ENCODE data around the gene HCFC1R1. TPM values are rescaled to one million over a fixed set of nuclear protein-coding genes. Genes with fewer than 3 reads are reported as not detected.

HCFC1R1 gene
- 11.6 and 21.7 TPM in 2 replicates for total RNA-seq

GRCh38 chr16:3023669-3024478 is at the start of gene HCFC1R1, which contains the start of gene THOC6:
TSS of gene HCFC1R1 (minus strand) at chr16:3023942. CDS start at chr16:3023941, 1 bp downstream.
TSS of gene THOC6 (plus strand) at chr16:3024035. CDS start at chr16:3024327, 292 bp downstream.

GRCh38 chr16:3065069-3065741 is 41.5 kb upstream of the HCFC1R1 start, which contains the start of gene IL32:
TSS of gene IL32 (plus strand) at chr16:3065640. CDS start at chr16:3065812, 172 bp downstream.

GRCh38 chr16:3045758-3046640 is 22.3 kb upstream of the HCFC1R1 start, which contains the start of gene MMP25:
TSS of gene MMP25 (plus strand) at chr16:3046561. CDS start at chr16:3046918, 357 bp downstream.

GRCh38 chr16:3036726-3037315 is 13.1 kb upstream of the HCFC1R1 start, which contains the start of gene BICDL2:
TSS of gene BICDL2 (minus strand) at chr16:3036944. CDS start at chr16:3035496, 1,448 bp downstream.

GRCh38 chr16:3020247-3020603 is 3.5 kb downstream of the HCFC1R1 start, which contains the start of gene TNFRSF12A:
TSS of gene TNFRSF12A (plus strand) at chr16:3020368. CDS start at chr16:3020398, 30 bp downstream.

GRCh38 chr16:3017794-3018506 is 5.8 kb downstream of the HCFC1R1 start, which contains the start of gene CLDN6:
TSS of gene CLDN6 (minus strand) at chr16:3018183. CDS start at chr16:3016021, 2,162 bp downstream.

GRCh38 chr16:3012828-3013420 is 10.8 kb downstream of the HCFC1R1 start, which contains the start of gene CLDN9:
TSS of gene CLDN9 (plus strand) at chr16:3012923. CDS start at chr16:3013363, 440 bp downstream.

GRCh38 chr16:2980227-2981176 is 43.2 kb downstream of the HCFC1R1 start, which contains the start of gene PKMYT1:
TSS of gene PKMYT1 (minus strand) at chr16:2980446. CDS start at chr16:2979657, 789 bp downstream.

Small RNAs within 50 kb of the gene (small RNA-seq; reads per million reads assigned to genes)
- gene LINC00514 (ENCODE audit: low replicate concordance) = 0.13 reads per million

Other genes starting within 250 kb of the HCFC1R1 start
- gene ELOB, start 246.7 kb downstream of the HCFC1R1 start, total RNA-seq = 154 and 313 TPM in 2 replicates
- not detected in 2 replicates for gene PRSS33, start 236.4 kb downstream of the HCFC1R1 start, total RNA-seq
- not detected in 2 replicates for gene PRSS41, start 225.5 kb downstream of the HCFC1R1 start, total RNA-seq
- gene PRSS21, start 206.7 kb downstream of the HCFC1R1 start, total RNA-seq = not detected in 2 replicates
- 0.29 TPM in 1 of 2 replicates, not detected in the other for gene ZG16B, start 193.6 kb downstream of the HCFC1R1 start, total RNA-seq
- 2.7 TPM in 1 of 2 replicates, not detected in the other for gene PRSS22, start 165.8 kb downstream of the HCFC1R1 start, total RNA-seq
- 53.0 and 83.3 TPM in 2 replicates for gene FLYWCH2, start 140.7 kb downstream of the HCFC1R1 start, total RNA-seq
- 42.2 and 55.8 TPM in 2 replicates for gene FLYWCH1, start 112.0 kb downstream of the HCFC1R1 start, total RNA-seq
- not detected in 2 replicates for gene KREMEN2, start 59.7 kb downstream of the HCFC1R1 start, total RNA-seq
- 1.1 and 12.2 TPM in 2 replicates for gene PAQR4, start 54.6 kb downstream of the HCFC1R1 start, total RNA-seq
- 0.22 and 27.1 TPM in 2 replicates for gene PKMYT1, start 43.5 kb downstream of the HCFC1R1 start, total RNA-seq
- not detected in 2 replicates for gene CLDN9, start 11.0 kb downstream of the HCFC1R1 start, total RNA-seq
- gene CLDN6, start 5.8 kb downstream of the HCFC1R1 start, total RNA-seq = 0.14 and 0.22 TPM in 2 replicates
- 216 and 619 TPM in 2 replicates for gene TNFRSF12A, start 3.6 kb downstream of the HCFC1R1 start, total RNA-seq
- 32.2 and 40.7 TPM in 2 replicates for gene THOC6, start 93 bp upstream of the HCFC1R1 start, total RNA-seq
- gene BICDL2, start 13.0 kb upstream of the HCFC1R1 start, total RNA-seq = under 0.01 TPM in 1 of 2 replicates, not detected in the other
- gene MMP25, start 22.6 kb upstream of the HCFC1R1 start, total RNA-seq = not detected in 2 replicates
- 3.7 and 21.7 TPM in 2 replicates for gene IL32, start 41.7 kb upstream of the HCFC1R1 start, total RNA-seq
- gene ZSCAN10, start 75.4 kb upstream of the HCFC1R1 start, total RNA-seq = not detected in 2 replicates
- 17.9 and 20.0 TPM in 2 replicates for gene ZNF205, start 88.6 kb upstream of the HCFC1R1 start, total RNA-seq
- gene ZNF213, start 111.1 kb upstream of the HCFC1R1 start, total RNA-seq = 8.3 and 11.4 TPM in 2 replicates
- not detected in 2 replicates for gene OR1F1, start 164.3 kb upstream of the HCFC1R1 start, total RNA-seq
- gene ZNF200, start 211.2 kb upstream of the HCFC1R1 start, total RNA-seq = 12.9 and 14.0 TPM in 2 replicates
- gene MEFV, start 232.7 kb upstream of the HCFC1R1 start, total RNA-seq = not detected in 2 replicates